Measurements from ENCODE around the gene CRYBG1.
"Not testable (repeated sequence)": the region's sequence is repeated elsewhere in the genome, so short reads cannot be mapped to it uniquely, and the experiment has no call there.

CRYBG1 gene

GRCh38 chr6:106588937-106589336 is 228.4 kb downstream of the CRYBG1 start:
- not testable (repeated sequence) for DNase-seq (ENCODE audit: low read depth)

GRCh38 chr6:106591111-106591825 is 230.8 kb downstream of the CRYBG1 start:
- DNase-seq (ENCODE audit: low read depth) = no peak

- no peak for DNase-seq (ENCODE audit: low read depth)
Observed at GRCh38 chr6:106599440-106599839, 238.9 kb downstream of the CRYBG1 start.

- DNase-seq (ENCODE audit: low read depth) = no peak
Observed at GRCh38 chr6:106600329-106600728, 239.8 kb downstream of the CRYBG1 start.

GRCh38 chr6:106608080-106608668 is 247.7 kb downstream of the CRYBG1 start:
- DNase-seq (ENCODE audit: low read depth) = peak; percentile 50

- no peak for DNase-seq (ENCODE audit: low read depth)
Observed at GRCh38 chr6:106609699-106610098, 249.2 kb downstream of the CRYBG1 start.

GRCh38 chr6:106611030-106611429 is 250.5 kb downstream of the CRYBG1 start:
- no peak for DNase-seq (ENCODE audit: low read depth)

GRCh38 chr6:106612671-106613416 is 252.3 kb downstream of the CRYBG1 start:
- no peak for DNase-seq (ENCODE audit: low read depth)

GRCh38 chr6:106613590-106613989 is 253.1 kb downstream of the CRYBG1 start:
- DNase-seq (ENCODE audit: low read depth) = no peak

GRCh38 chr6:106614166-106614565 is 253.6 kb downstream of the CRYBG1 start:
- no peak for DNase-seq (ENCODE audit: low read depth)

- no peak for DNase-seq (ENCODE audit: low read depth)
Observed at GRCh38 chr6:106614592-106615257, 254.2 kb downstream of the CRYBG1 start.

- DNase-seq (ENCODE audit: low read depth) = no peak
Observed at GRCh38 chr6:106617302-106617701, 256.8 kb downstream of the CRYBG1 start.

- no peak for DNase-seq (ENCODE audit: low read depth)
Observed at GRCh38 chr6:106617857-106618256, 257.3 kb downstream of the CRYBG1 start.

- DNase-seq (ENCODE audit: low read depth) = no peak
Observed at GRCh38 chr6:106618324-106618723, 257.8 kb downstream of the CRYBG1 start.

- DNase-seq (ENCODE audit: low read depth) = no peak
Observed at GRCh38 chr6:106619223-106619622, 258.7 kb downstream of the CRYBG1 start.

- no peak for DNase-seq (ENCODE audit: low read depth)
Observed at GRCh38 chr6:106620931-106621672, 260.6 kb downstream of the CRYBG1 start.
